Measurements from ENCODE around the gene SLC51A.
"Not testable (repeated sequence)": the region's sequence is repeated elsewhere in the genome, so short reads cannot be mapped to it uniquely, and the experiment has no call there.

SLC51A gene

DNA sequence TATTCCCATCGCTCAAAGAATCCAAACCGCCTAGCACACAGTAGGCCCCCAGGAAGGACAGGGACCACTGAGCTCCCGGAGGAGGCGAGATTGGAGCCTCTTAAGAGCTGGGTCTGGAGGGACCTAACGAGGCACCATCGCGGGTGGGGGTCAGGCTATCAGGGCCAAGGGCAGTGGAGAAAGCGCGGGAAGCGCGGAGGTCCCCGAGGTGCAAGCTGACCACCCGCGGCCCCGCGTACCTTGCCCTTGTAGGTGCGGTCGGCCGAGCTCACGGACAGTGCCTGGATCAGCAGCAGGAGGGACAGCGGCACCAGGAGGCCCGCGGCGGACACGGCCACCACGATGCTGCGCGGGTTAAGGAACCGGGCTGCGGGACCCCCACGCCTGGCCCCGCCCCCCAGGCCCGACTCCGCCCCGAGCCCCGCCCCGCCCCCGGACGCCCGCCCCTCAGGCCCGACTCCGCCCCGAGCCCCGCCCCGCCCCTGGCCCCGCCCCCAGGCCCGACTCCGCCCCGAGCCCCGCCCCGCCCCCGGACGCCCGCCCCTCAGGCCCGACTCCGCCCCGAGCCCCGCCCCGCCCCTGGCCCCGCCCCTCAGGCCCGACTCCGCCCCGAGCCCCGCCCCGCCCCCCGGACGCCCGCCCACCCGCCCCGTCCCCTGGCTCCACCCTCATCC is 9.0 kb upstream of the SLC51A start:
- no peaks in the 10 kb centered on the region for H3K4me1 ChIP-seq (ENCODE audit: control insufficient read depth, insufficient read depth, low read length)
- H3K9ac ChIP-seq (ENCODE audit: low read depth, low read length), result no peak overlapping the region; the same call in 1 of the 2 replicates
- H3K27ac ChIP-seq (ENCODE audit: low read depth, low read length), result no peak overlapping the region
- H3K4me3 ChIP-seq (ENCODE audit: low read depth, low read length), result peak overlapping the region; percentile 77
- H3K9me3 ChIP-seq (ENCODE audit: control insufficient read depth, insufficient read depth, low read length), result no peaks in the 10 kb centered on the region
- H3K36me3 ChIP-seq (ENCODE audit: control insufficient read depth, insufficient read depth, low read length), result no peaks in the 10 kb centered on the region
- peaks cover 15% of the 10 kb centered on the region for H3K27me3 ChIP-seq (ENCODE audit: control insufficient read depth, insufficient read depth, low read length)

DNA sequence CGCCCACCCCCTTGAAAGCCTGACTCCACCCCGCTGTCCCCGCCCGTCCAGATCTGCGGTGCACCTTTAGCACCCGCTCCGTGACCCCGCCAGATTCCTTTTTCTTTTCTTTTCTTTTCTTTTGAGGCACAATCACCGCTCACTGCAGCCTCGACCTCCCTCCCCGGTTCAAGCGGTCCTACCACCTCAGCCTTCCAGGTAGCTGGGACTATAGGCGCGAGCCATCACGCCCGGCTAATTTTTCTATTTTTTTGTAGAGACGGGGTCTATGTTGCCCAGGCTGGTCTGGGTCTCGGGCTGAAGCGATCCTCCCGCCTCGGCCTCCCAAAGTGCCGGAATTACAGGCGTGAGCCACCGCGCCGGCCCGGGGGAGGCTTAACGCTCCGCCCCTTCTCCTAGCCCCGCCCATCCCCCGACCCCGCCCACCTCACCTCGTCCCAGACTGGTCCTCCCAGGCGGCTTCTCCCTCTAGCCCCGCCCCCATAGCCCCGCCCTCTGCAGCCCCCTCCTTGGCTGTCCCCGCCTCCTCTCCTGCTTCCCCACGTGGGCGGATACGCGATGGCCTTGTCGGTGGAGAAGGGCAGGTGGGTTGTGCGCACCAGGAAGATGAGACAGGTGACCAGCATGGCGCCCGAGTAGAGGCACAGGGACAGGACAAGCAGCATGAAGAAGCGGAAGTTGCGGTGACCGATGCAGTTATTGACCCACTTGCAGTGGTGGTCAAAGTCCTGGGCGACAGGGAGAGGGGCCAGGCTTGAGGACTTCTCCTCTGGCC is 8.3 kb upstream of the SLC51A start:
- Histone ChIP-seq H3K36me3 (ENCODE audit: control insufficient read depth, insufficient read depth, low read length) (no peaks in the 10 kb centered on the region), H3K9ac (ENCODE audit: low read depth, low read length) (no peak overlapping the region), H3K27me3 (ENCODE audit: control insufficient read depth, insufficient read depth, low read length) (peaks cover 15% of the 10 kb centered on the region), H3K4me1 (ENCODE audit: control insufficient read depth, insufficient read depth, low read length) (no peaks in the 10 kb centered on the region), H3K9me3 (ENCODE audit: control insufficient read depth, insufficient read depth, low read length) (no peaks in the 10 kb centered on the region), H3K27ac (ENCODE audit: low read depth, low read length) (no peak overlapping the region), H3K4me3 (ENCODE audit: low read depth, low read length) (peak overlapping the region; percentile 62)

DNA sequence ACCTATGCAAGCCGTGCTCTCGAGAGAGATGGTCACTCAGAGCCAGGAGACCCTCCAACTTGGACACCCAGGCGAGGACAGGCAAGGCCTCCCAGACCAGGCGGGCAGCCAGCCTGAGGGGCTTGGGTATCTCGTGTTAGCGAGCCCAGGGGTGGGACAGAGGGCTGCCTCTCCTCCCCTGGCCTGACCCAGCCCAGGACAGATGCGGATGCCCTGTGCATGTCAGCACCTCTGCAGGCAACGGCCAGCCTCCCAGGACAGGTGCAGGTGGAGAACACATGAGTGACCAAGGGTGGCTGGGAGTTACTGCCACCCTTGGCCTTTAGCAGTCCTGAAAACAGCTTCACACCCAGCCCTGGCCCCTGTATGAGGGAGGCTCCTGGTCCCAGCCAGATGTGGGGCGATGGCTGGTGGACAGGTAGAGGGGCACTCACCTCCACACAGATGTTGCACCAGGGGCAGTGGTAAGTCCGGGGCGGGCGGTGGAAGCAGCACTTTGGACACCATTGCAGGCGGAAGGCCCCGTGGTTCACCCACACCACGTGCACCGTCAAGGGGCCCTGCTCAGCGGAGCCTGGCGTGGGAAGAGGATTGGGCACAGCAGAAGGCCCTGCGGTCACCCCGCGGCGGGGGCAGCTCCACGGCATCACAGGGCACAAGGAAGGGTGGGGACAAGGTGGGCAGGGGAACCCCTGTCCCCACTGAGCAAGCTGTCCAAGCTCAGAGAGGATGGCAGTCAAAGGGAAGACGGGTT is 7.2 kb upstream of the SLC51A start:
- Histone ChIP-seq H3K9ac (ENCODE audit: low read depth, low read length) (no peak overlapping the region), H3K4me1 (ENCODE audit: control insufficient read depth, insufficient read depth, low read length) (no peaks in the 10 kb centered on the region), H3K27ac (ENCODE audit: low read depth, low read length) (no peak overlapping the region), H3K9me3 (ENCODE audit: control insufficient read depth, insufficient read depth, low read length) (no peaks in the 10 kb centered on the region), H3K27me3 (ENCODE audit: control insufficient read depth, insufficient read depth, low read length) (peaks cover 15% of the 10 kb centered on the region), H3K4me3 (ENCODE audit: low read depth, low read length) (no peak overlapping the region), H3K36me3 (ENCODE audit: control insufficient read depth, insufficient read depth, low read length) (no peaks in the 10 kb centered on the region)

DNA sequence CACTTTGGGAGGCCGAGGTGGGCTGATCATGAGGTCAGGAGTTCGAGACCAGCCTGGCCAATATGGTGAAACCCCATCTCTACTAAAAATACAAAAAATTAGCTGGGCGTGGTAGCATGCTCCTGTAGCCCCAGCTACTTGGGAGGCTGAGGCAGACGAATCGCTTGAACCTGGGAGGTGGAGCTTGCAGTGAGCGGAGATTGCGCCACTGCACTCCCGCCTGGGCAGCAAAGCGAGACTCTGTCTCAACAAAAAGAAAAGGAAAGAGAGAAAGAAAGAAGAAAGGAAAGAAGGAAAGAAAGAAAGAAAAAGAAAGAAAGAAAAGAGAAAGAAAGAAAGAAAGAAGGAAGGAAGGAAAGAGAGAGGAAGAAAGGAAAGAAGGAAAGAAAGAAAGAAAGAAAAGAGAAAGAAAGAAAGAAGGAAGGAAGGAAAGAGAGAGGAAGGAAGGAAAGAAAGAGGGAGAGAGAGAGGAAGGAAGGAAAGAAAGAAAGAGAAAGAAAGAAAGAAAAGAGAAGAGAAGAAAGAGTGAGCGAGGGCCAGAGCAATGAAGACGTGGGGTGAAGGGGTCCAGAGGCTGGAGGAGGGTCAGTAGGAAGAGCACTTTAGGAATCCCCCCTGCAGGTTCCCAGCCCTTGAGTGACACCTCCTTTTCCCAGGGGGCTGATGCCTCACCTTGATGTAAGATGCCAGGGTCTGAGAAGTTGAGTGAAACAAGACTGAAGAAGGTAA is 6.2 kb upstream of the SLC51A start:
- not testable (repeated sequence) for H3K9me3 ChIP-seq (ENCODE audit: control insufficient read depth, insufficient read depth, low read length); H3K27ac ChIP-seq (ENCODE audit: low read depth, low read length); H3K4me1 ChIP-seq (ENCODE audit: control insufficient read depth, insufficient read depth, low read length); H3K4me3 ChIP-seq (ENCODE audit: low read depth, low read length); H3K9ac ChIP-seq (ENCODE audit: low read depth, low read length); H3K36me3 ChIP-seq (ENCODE audit: control insufficient read depth, insufficient read depth, low read length)
- peaks cover 15% of the 10 kb centered on the region for H3K27me3 ChIP-seq (ENCODE audit: control insufficient read depth, insufficient read depth, low read length)

DNA sequence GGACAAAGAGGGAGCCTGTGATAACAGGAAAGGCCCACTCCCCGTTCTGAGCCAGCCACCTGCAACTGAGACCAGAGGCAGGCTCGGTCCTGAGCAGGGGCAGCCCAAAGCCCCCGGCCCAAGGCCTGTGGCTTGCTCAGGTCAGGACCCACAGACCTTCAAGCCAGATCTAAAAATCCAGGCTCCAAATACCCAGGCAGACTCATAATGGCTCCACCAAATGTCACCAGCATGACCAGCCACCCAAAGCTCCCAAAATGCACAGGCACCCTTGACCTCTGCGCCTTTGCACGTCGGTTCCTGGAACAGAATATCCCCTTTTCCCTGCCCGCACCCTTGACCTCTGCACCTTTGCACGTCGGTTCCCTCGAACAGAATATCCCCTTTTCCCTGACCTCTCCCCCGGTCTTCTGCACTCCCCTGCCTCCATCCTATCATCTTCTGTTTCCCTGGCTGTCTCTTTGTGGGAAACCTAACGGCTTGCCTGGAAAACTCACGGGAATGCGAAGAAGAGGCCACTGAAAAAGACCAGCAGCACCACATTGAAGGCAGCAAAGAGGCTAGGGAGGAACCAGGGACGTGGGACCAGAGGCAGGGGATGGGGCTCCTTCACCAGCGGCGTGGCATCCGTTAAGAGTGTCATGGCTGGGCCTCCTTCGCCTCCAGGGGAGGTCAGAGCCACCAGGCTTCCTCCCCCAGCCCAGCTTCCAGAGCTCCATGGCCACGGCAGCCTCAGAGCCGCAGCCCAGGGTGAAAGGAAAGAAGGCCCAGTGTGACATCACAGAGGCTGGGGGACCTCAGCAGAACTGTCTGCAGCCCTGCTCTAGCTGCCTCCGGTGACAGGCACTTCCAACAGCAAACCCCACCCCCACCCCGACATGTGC is 5.4 kb upstream of the SLC51A start, which contains the start of gene ZDHHC19:
ZDHHC19 (minus strand) TSS at position 728 of the 884 bp plus-strand sequence; CDS start at position 643, 85 bp downstream.
- Histone ChIP-seq H3K27me3 (ENCODE audit: control insufficient read depth, insufficient read depth, low read length) (peaks cover 15% of the 10 kb centered on the region), H3K36me3 (ENCODE audit: control insufficient read depth, insufficient read depth, low read length) (no peaks in the 10 kb centered on the region), H3K9ac (ENCODE audit: low read depth, low read length) (no peak within 1 kb of the TSS), H3K4me1 (ENCODE audit: control insufficient read depth, insufficient read depth, low read length) (0 out of 2 replicates have a peak, but pooled peaks cover 1% of the 10 kb centered on the region), H3K27ac (ENCODE audit: low read depth, low read length) (no peak within 1 kb of the TSS), H3K4me3 (ENCODE audit: low read depth, low read length) (no peak within 1 kb of the TSS), H3K9me3 (ENCODE audit: control insufficient read depth, insufficient read depth, low read length) (no peaks in the 10 kb centered on the region)

DNA sequence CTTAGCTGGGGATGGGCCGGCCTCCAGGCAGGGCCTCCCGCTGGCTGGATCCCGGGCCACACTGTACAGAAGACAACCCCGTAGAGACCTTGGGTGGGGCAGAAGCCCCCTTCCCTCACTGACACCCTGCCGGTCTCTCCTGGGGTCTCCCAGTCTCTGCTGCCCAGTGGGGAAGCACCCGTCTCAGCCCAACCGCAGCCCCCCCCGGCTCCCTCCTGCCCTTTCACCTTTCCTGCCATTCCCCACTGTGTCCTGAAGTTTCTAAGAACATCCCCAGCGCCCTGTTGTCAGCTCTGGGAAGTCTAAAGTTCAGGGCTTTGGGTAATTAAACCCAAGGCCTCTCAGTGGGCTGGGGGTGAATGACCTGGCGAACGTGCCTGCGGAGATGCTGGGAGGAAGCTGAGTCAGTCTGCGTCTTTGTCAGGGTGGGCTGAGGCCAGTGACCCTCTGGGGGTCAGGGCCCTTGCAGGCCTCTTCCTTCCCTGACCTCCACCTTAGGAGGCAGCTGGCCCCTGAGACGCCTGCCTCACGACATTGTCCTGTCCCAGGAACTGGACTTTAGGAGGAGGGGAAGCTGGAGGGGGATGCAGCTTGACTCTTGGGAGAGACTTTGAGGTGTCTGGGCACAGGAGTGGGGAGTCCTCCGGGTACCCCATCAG is 1.4 kb upstream of the SLC51A start:
- no peaks in the 10 kb centered on the region for H3K36me3 ChIP-seq (ENCODE audit: control insufficient read depth, insufficient read depth, low read length)
- no peak overlapping the region for H3K4me3 ChIP-seq (ENCODE audit: low read depth, low read length)
- H3K4me1 ChIP-seq (ENCODE audit: control insufficient read depth, insufficient read depth, low read length), result peaks cover 10% of the 10 kb centered on the region; the same call in 1 of the 2 replicates
- H3K27me3 ChIP-seq (ENCODE audit: control insufficient read depth, insufficient read depth, low read length), result no peaks in the 10 kb centered on the region
- H3K27ac ChIP-seq (ENCODE audit: low read depth, low read length), result no peak overlapping the region
- no peak overlapping the region for H3K9ac ChIP-seq (ENCODE audit: low read depth, low read length)
- H3K9me3 ChIP-seq (ENCODE audit: control insufficient read depth, insufficient read depth, low read length), result no peaks in the 10 kb centered on the region

DNA sequence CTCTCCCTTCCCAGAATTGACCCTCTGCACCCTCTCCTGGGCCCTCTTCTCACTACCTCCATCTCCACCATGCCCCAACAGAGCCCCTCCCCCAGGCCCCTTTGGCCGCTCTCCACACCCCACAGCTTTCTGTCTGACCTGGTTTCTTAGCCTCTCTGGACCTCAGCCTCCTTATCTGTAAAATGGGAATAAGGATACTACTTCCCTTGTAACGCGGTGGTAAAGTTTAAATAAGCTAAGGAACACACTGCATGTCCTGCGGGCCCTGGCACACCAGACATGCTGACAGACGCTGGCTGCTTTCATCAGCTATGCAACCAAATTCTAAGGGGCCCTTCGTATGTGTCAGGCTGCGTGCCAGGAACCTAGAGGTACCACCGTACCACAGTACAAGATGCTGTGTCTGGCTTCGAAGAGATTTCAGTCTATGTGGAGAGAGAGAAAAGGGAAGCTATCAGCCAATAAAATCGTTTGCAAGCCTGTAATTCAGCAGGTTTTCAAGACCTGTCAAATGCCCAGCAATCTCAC is 777 bp upstream of the SLC51A start:
- H3K4me1 ChIP-seq (ENCODE audit: control insufficient read depth, insufficient read depth, low read length), result peaks cover 10% of the 10 kb centered on the region; the same call in 1 of the 2 replicates
- no peaks in the 10 kb centered on the region for H3K9me3 ChIP-seq (ENCODE audit: control insufficient read depth, insufficient read depth, low read length)
- H3K27ac ChIP-seq (ENCODE audit: low read depth, low read length), result no peak overlapping the region
- no peaks in the 10 kb centered on the region for H3K36me3 ChIP-seq (ENCODE audit: control insufficient read depth, insufficient read depth, low read length)
- no peaks in the 10 kb centered on the region for H3K27me3 ChIP-seq (ENCODE audit: control insufficient read depth, insufficient read depth, low read length)
- no peak overlapping the region for H3K4me3 ChIP-seq (ENCODE audit: low read depth, low read length)
- H3K9ac ChIP-seq (ENCODE audit: low read depth, low read length), result no peak overlapping the region

DNA sequence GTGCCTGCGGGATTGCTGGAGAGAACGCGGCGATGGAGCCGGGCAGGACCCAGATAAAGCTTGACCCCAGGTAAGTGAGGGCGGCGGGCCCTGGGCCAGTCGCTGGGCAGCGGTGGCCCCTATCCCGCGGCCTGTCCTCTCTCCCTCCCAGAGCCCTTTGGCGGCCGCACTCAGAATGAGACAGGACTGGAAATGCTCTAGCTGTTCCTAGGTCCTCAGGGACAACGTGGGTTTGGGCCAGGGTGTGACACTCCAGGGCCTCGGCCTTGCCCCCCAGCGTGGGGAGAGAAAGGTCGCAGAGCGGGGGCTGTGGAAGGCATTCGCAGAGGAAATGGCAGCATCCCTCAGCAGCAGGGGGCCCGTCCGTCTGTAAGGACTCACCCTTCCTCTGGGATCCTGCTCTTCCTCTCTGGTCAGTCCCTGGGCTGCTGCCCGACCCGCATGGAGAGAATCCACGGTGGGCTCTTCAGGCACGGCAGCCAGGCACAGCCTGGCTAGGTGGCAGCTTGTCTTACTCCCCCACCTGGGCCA is 412 bp downstream of the SLC51A start:
- H3K4me1 ChIP-seq (ENCODE audit: control insufficient read depth, insufficient read depth, low read length), result peaks cover 10% of the 10 kb centered on the region; the same call in 1 of the 2 replicates
- peak overlapping the region; percentile 51; the same call in 1 of the 2 replicates for H3K4me3 ChIP-seq (ENCODE audit: low read depth, low read length)
- H3K27me3 ChIP-seq (ENCODE audit: control insufficient read depth, insufficient read depth, low read length), result no peaks in the 10 kb centered on the region
- no peak overlapping the region for H3K27ac ChIP-seq (ENCODE audit: low read depth, low read length)
- no peaks in the 10 kb centered on the region for H3K36me3 ChIP-seq (ENCODE audit: control insufficient read depth, insufficient read depth, low read length)
- no peaks in the 10 kb centered on the region for H3K9me3 ChIP-seq (ENCODE audit: control insufficient read depth, insufficient read depth, low read length)
- H3K9ac ChIP-seq (ENCODE audit: low read depth, low read length), result no peak overlapping the region

DNA sequence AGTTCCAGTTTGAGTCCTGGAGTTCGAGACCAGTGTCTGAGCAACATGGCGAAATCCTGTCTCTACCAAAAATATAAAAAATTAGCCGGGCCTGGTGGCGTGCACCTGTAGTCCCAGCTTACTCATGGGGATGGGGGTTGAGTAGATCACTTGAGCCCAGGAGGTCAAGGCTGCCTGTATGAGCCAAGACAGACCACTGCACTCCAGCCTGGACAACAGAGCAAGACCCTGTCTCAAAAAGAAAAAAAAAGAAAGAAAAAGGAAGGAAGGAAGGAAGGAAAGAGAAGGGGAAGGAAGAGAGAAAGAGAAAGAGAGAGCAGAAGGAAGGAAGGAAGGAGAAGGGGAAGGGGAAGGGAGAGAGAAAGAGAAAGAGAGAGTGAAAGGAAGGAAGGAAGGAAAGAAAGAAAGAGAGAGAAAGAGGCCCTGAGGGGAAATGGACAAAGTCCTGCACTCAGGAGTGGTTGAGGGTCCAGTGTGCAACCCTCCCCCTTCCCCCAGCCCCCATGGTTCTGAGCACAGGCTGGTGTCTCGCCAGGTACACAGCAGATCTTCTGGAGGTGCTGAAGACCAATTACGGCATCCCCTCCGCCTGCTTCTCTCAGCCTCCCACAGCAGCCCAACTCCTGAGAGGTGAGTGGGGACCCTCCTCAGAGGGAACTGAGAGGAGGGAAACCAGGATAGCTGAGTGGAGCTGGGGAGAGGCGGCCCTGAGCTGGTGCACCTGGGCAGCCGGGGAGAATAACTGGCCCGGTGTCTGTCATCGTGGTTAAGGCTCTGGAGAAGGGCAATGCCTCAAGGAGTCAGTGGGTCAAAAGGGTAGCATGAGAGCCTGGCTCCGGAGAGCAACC is 1.2 kb downstream of the SLC51A start:
- H3K36me3 ChIP-seq (ENCODE audit: control insufficient read depth, insufficient read depth, low read length), result no peaks in the 10 kb centered on the region
- H3K4me1 ChIP-seq (ENCODE audit: control insufficient read depth, insufficient read depth, low read length), result peaks cover 10% of the 10 kb centered on the region; the same call in 1 of the 2 replicates
- H3K9ac ChIP-seq (ENCODE audit: low read depth, low read length), result no peak overlapping the region
- no peaks in the 10 kb centered on the region for H3K9me3 ChIP-seq (ENCODE audit: control insufficient read depth, insufficient read depth, low read length)
- no peak overlapping the region for H3K27ac ChIP-seq (ENCODE audit: low read depth, low read length)
- H3K27me3 ChIP-seq (ENCODE audit: control insufficient read depth, insufficient read depth, low read length), result no peaks in the 10 kb centered on the region
- no peak overlapping the region for H3K4me3 ChIP-seq (ENCODE audit: low read depth, low read length)

Measured in HUES48 (cell line).